IMR-90 (cell line): ENCODE results near the gene TUBGCP6. TPM values are rescaled to one million over a fixed set of nuclear protein-coding genes. Genes with fewer than 3 reads are reported as not detected.

Experiments used
- ATAC-seq: fragments of 200-7000 bp; cut with Tn5 transposase; 2 replicates; pipeline ENCODE4 v1.9.1; 2020; ENCODE audit warnings: low read depth, mild to moderate bottlenecking, moderate library complexity
- BruUV-seq: library from RNA; stranded (reverse); fragments of 400-500 nt; replicated peaks from 2 replicates; lab custom pipeline; 2021; lab: Mats Ljungman, UMichigan
- CTCF ChIA-PET: fragments of 300-600 bp; formaldehyde crosslinking; extraction: SDS; loops from one replicate; lab custom pipeline; 2021; ENCODE audit warnings: antibody characterized with exemption; lab: Yijun Ruan, JAX
- POLR2A ChIA-PET: fragments of 300-600 bp; sonication (Branson Sonifier 250); formaldehyde crosslinking; loops from one replicate; lab custom pipeline; 2022; ENCODE audit warnings: antibody characterized with exemption; ENCODE audit not compliant: unreplicated experiment; lab: Charles Lee
- DNase-seq: peaks from one replicate; pipeline ENCODE4 v3.0.0; 2013
- H2AFZ ChIP-seq: replicated peaks from 2 replicates; pipeline ENCODE3; 2013; ENCODE audit warnings: low read length, mild to moderate bottlenecking; ENCODE audit not compliant: poor library complexity
- H2AK5ac ChIP-seq: 2 replicates; pipeline ENCODE4 v1.6.1; 2013; ENCODE audit warnings: low read depth, low read length, inconsistent platforms
- H2AK9ac ChIP-seq: replicated peaks from 2 replicates; pipeline ENCODE3; 2013; ENCODE audit warnings: mild to moderate bottlenecking, low read depth, low read length, moderate library complexity; ENCODE audit not compliant: poor library complexity
- H2BK120ac ChIP-seq: 2 replicates; pipeline ENCODE4 v1.6.1; 2013; ENCODE audit warnings: low read depth, low read length, inconsistent platforms
- H2BK15ac ChIP-seq: 3 replicates; pipeline ENCODE4 v1.6.1; 2013; ENCODE audit warnings: low read depth, low read length, inconsistent platforms
- H2BK20ac ChIP-seq: 2 replicates; pipeline ENCODE4 v1.6.1; 2013; ENCODE audit warnings: low read depth, mild to moderate bottlenecking, inconsistent platforms, low read length, moderate library complexity
- H2BK5ac ChIP-seq: 2 replicates; pipeline ENCODE4 v1.6.1; 2013; ENCODE audit warnings: mild to moderate bottlenecking, low read depth, low read length, inconsistent platforms; ENCODE audit not compliant: poor library complexity, severe bottlenecking
- H3K14ac ChIP-seq: replicated peaks from 2 replicates; pipeline ENCODE4 v1.6.1; 2013; ENCODE audit warnings: low read depth, low read length, inconsistent platforms
- H3K18ac ChIP-seq: 2 replicates; pipeline ENCODE4 v1.6.1; 2013; ENCODE audit warnings: low read depth, low read length, control low read depth
- H3K23ac ChIP-seq: 2 replicates; pipeline ENCODE4 v1.6.1; 2013; ENCODE audit warnings: low read depth, low read length, inconsistent platforms
- H3K27ac ChIP-seq: 2 replicates; pipeline ENCODE4 v1.5.1; 2013; ENCODE audit warnings: mild to moderate bottlenecking, control low read depth, low read length; ENCODE audit not compliant: insufficient read depth
- H3K27me3 ChIP-seq: 2 replicates; pipeline ENCODE4 v1.6.1; 2013; ENCODE audit warnings: low read length; ENCODE audit not compliant: control insufficient read depth, insufficient read depth
- H3K36me3 ChIP-seq: 2 replicates; pipeline ENCODE4 v1.6.1; 2013; ENCODE audit warnings: low read length, mixed read lengths; ENCODE audit not compliant: control insufficient read depth, insufficient read depth
- H3K4ac ChIP-seq: 2 replicates; pipeline ENCODE4 v1.6.1; 2013; ENCODE audit warnings: low read depth, low read length, inconsistent platforms
- H3K4me1 ChIP-seq: 2 replicates; pipeline ENCODE4 v1.6.1; 2013; ENCODE audit warnings: low read length, mixed read lengths; ENCODE audit not compliant: control insufficient read depth, insufficient read depth
- H3K4me2 ChIP-seq: 2 replicates; pipeline ENCODE4 v1.6.1; 2013; ENCODE audit warnings: low read depth, mild to moderate bottlenecking, control low read depth, low read length, moderate library complexity
- H3K4me3 ChIP-seq: 2 replicates; pipeline ENCODE4 v1.5.1; 2013; ENCODE audit warnings: low read depth, mild to moderate bottlenecking, control low read depth, low read length, moderate library complexity; ENCODE audit not compliant: insufficient read depth
- H3K56ac ChIP-seq: 2 replicates; pipeline ENCODE4 v1.6.1; 2013; ENCODE audit warnings: low read length, inconsistent platforms; ENCODE audit not compliant: insufficient read depth; ENCODE audit errors: extremely low read depth
- H3K79me1 ChIP-seq, 2 experiments: 2 replicates each; pipeline ENCODE4 v1.6.1; 2013; ENCODE audit warnings: low read length in 2 of 2, inconsistent platforms in 1 of 2, low read depth in 1 of 2
- H3K9ac ChIP-seq: 2 replicates; pipeline ENCODE4 v1.6.1; 2013; ENCODE audit warnings: low read depth, low read length, control low read depth
- H3K9me1 ChIP-seq: 2 replicates; pipeline ENCODE4 v1.6.1; 2013; ENCODE audit warnings: low read length, inconsistent platforms; ENCODE audit not compliant: insufficient read depth
- H3K9me3 ChIP-seq: 2 replicates; pipeline ENCODE4 v1.6.1; 2013; ENCODE audit warnings: low read length; ENCODE audit not compliant: control insufficient read depth, insufficient read depth
- H4K20me1 ChIP-seq: 2 replicates; pipeline ENCODE4 v1.6.1; 2013; ENCODE audit warnings: low read length, inconsistent platforms; ENCODE audit not compliant: insufficient read depth
- H4K5ac ChIP-seq: 2 replicates; pipeline ENCODE4 v1.6.1; 2013; ENCODE audit warnings: mild to moderate bottlenecking, low read depth, low read length, control low read depth
- H4K8ac ChIP-seq, 2 experiments: 2 replicates each; pipeline ENCODE4 v1.6.1; 2013; ENCODE audit warnings: low read depth in 2 of 2, low read length in 2 of 2, control low read depth in 1 of 2, inconsistent platforms in 1 of 2
- H4K91ac ChIP-seq: 2 replicates; pipeline ENCODE4 v1.6.1; 2013; ENCODE audit warnings: low read depth, low read length, inconsistent platforms; ENCODE audit not compliant: insufficient read depth
- BHLHE40 ChIP-seq: fragments of 150-350 bp; IDR thresholded peaks from 2 replicates; pipeline ENCODE4 v1.6.1; 2016; ENCODE audit warnings: mild to moderate bottlenecking, low read depth, low read length
- CEBPB ChIP-seq: IDR thresholded peaks from 2 replicates; pipeline ENCODE4 v1.6.1; 2012; ENCODE audit warnings: low read depth, low read length, improper control_type of control experiment
- CHD1 ChIP-seq: IDR thresholded peaks from 2 replicates; pipeline ENCODE4 v1.6.1; 2012; ENCODE audit warnings: low read depth, low read length, improper control_type of control experiment
- ELK1 ChIP-seq: fragments of 150-350 bp; IDR thresholded peaks from 2 replicates; pipeline ENCODE4 v1.6.1; 2016; ENCODE audit warnings: low read depth, mild to moderate bottlenecking, low read length, moderate library complexity, borderline replicate concordance
- FOS ChIP-seq: fragments of 150-350 bp; IDR thresholded peaks from 2 replicates; pipeline ENCODE4 v1.6.1; 2016; ENCODE audit warnings: low read depth, low read length
- MAFK ChIP-seq: IDR thresholded peaks from 2 replicates; pipeline ENCODE4 v1.6.1; 2012; ENCODE audit warnings: low read depth, low read length, improper control_type of control experiment
- MAZ ChIP-seq: IDR thresholded peaks from 2 replicates; pipeline ENCODE4 v1.6.1; 2012; ENCODE audit warnings: low read depth, mild to moderate bottlenecking, low read length, improper control_type of control experiment, moderate library complexity, borderline replicate concordance
- MXI1 ChIP-seq: IDR thresholded peaks from 2 replicates; pipeline ENCODE4 v1.6.1; 2012; ENCODE audit warnings: low read depth, mild to moderate bottlenecking, low read length, moderate library complexity, borderline replicate concordance
- NFE2L2 ChIP-seq: fragments of 150-350 bp; IDR thresholded peaks from 2 replicates; pipeline ENCODE4 v1.6.1; 2016; ENCODE audit warnings: low read depth, mild to moderate bottlenecking, low read length
- POLR2A ChIP-seq: IDR thresholded peaks from 2 replicates; pipeline ENCODE4 v1.6.1; 2012; ENCODE audit warnings: mild to moderate bottlenecking, low read depth, low read length
- RCOR1 ChIP-seq: IDR thresholded peaks from 2 replicates; pipeline ENCODE4 v1.6.1; 2012; ENCODE audit warnings: mild to moderate bottlenecking, low read length, improper control_type of control experiment; ENCODE audit not compliant: insufficient replicate concordance
- SMC3 ChIP-seq: fragments of 150-350 bp; IDR thresholded peaks from 2 replicates; pipeline ENCODE4 v1.6.1; 2016; ENCODE audit warnings: low read depth, mild to moderate bottlenecking, antibody characterized with exemption, low read length, moderate library complexity
- WGBS, 2 experiments: methylation state at CpG; one replicate each; pipeline versions ENCODE4 v1.1.5 to v1.1.7; 2013; ENCODE audit warnings: missing lambda C conversion rate in 2 of 2; ENCODE audit not compliant: insufficient read length in 1 of 2; ENCODE audit errors: extremely low coverage in 2 of 2; 5-methylcytosine and 5-hydroxymethylcytosine counted together
- dilution Hi-C: fragments of 300-500 bp; cut with HindIII; formaldehyde crosslinking; loops from one replicate; pipeline ENCODE4 v1.14.3; 2018; ENCODE audit warnings: low sequenced_read_pairs; ENCODE audit not compliant: unreplicated experiment
- in situ Hi-C: fragments of 300-500 bp; cut with MboI; formaldehyde crosslinking; loops from 3 replicates; pipeline ENCODE4 v1.14.3; 2019; ENCODE audit warnings: low sequenced_read_pairs, inconsistent platforms, mixed read lengths
- intact Hi-C: fragments of 100-400 bp; cut with micrococcal nuclease; formaldehyde crosslinking; loops from 2 replicates; pipeline ENCODE4 v1.10.0; 2022
- polyA plus RNA-seq, 3 experiments: library from polyadenylated mRNA; depleted of rRNA; stranded (reverse); fragments of >200 nt; gene quantifications; 2 replicates each; pipeline ENCODE4 v1.2.3, GENCODE V29; 2012; ENCODE audit warnings: low replicate concordance in 1 of 3
- total RNA-seq: library from RNA; depleted of rRNA; stranded (reverse); fragments of >200 nt; gene quantifications from 2 replicates; pipeline ENCODE4 v1.2.3, GENCODE V29; 2012
- TF ChIP-seq, protein P1 (sequence below): fragments of 150-350 bp; IDR thresholded peaks from 2 replicates; pipeline ENCODE4 v1.6.1; 2017; ENCODE audit warnings: mild to moderate bottlenecking, antibody characterized with exemption, low read length, low read depth

The TUBGCP6 gene
- total and polyA plus RNA-seq, 2 of the 4 experiments (the other 2 are of a cell fraction): 10.8 to 28.6 TPM

GRCh38 chr22:50264104-50264745 lies 19.4 kb upstream of the TUBGCP6 start:
- POLR2A ChIA-PET: no interaction called here
- Histone ChIP-seq H3K4me1 (peaks cover 17% of the 10 kb centered on the region), H3K4me2 (no peak overlapping the region), H2BK120ac (no peak overlapping the region), H3K23ac (no peak overlapping the region), H3K9me3 (no peaks in the 10 kb centered on the region), H2BK5ac (no peak overlapping the region), H2BK20ac (no peak overlapping the region), H3K27me3 (no peaks in the 10 kb centered on the region), H2BK15ac (no peak overlapping the region), H2AK5ac (no peak overlapping the region), H3K9me1 (peaks cover 4% of the 10 kb centered on the region; the same call in 1 of the 2 replicates), H4K8ac (no peak overlapping the region), H3K36me3 (no peaks in the 10 kb centered on the region), H2AFZ (no peak overlapping the region), H3K9ac (no peak overlapping the region), H3K14ac (no peak overlapping the region), H4K91ac (no peak overlapping the region), H4K5ac (no peak overlapping the region), H3K79me1 (peaks cover 9 to 20% of the 10 kb centered on the region in 2 experiments; a peak in 3 of 4 replicates), H4K20me1 (peaks cover 15% of the 10 kb centered on the region), H3K4me3 (no peak overlapping the region), H3K27ac (no peak overlapping the region), H3K18ac (no peak overlapping the region), H2AK9ac (no peak overlapping the region), H3K56ac (no peak overlapping the region), H3K4ac (no peak overlapping the region)
- ATAC-seq: no peak
- in situ Hi-C loops: no loop called here
- no peak for TF ChIP-seq POLR2A
- no peak for TF ChIP-seq MAFK
- no peak for TF ChIP-seq MXI1
- no peak for TF ChIP-seq RCOR1
- TF ChIP-seq FOS: no peak
- TF ChIP-seq NFE2L2: no peak
- no peak for TF ChIP-seq MAZ
- no peak for TF ChIP-seq SMC3
- no peak for TF ChIP-seq BHLHE40
- TF ChIP-seq ELK1: no peak
- TF ChIP-seq CHD1: no peak
- TF ChIP-seq, protein P1, sequence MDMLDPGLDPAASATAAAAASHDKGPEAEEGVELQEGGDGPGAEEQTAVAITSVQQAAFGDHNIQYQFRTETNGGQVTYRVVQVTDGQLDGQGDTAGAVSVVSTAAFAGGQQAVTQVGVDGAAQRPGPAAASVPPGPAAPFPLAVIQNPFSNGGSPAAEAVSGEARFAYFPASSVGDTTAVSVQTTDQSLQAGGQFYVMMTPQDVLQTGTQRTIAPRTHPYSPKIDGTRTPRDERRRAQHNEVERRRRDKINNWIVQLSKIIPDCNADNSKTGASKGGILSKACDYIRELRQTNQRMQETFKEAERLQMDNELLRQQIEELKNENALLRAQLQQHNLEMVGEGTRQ: no peak
- no peak for TF ChIP-seq CEBPB
- 64% methylated on average over 5 of the region's 15 CpGs; no CpG with 5 or more reads in 1 of the 2 experiments for WGBS, 2 experiments
- dilution Hi-C loops: no loop called here
- no TSS peak for BruUV-seq
- intact Hi-C loops: no loop called here
- CTCF ChIA-PET: no interaction called here
- no peak for DNase-seq
